Stimulated activated CD8-positive, alpha-beta memory T cell treated with anti-CD3 and anti-CD28 coated beads, Interleukin-4, amount 100 ng/mL, for 1 hour (primary cell): ENCODE results near the gene PNN.
"Not testable (repeated sequence)": the region's sequence is repeated elsewhere in the genome, so short reads cannot be mapped to it uniquely, and the experiment has no call there.

Source experiments
- DNase-seq, 2 donors: peaks; one replicate each; pipeline ENCODE4 v3.0.0-alpha.2; 2020; ENCODE audit warnings: low read depth in 2 of 2, low spot score in 1 of 2

The PNN gene

GRCh38 chr14:39180553-39180952 is 5.5 kb downstream of the PNN start:
- no peak for DNase-seq

- no peak for DNase-seq
These were observed 6.1 kb downstream of the PNN start for GRCh38 chr14:39181026-39181692.

GRCh38 chr14:39181693-39182047 is 6.6 kb downstream of the PNN start:
- DNase-seq, result no peak

- no peak for DNase-seq
These were observed 8.0 kb downstream of the PNN start for GRCh38 chr14:39182770-39183684.

- not testable (repeated sequence) for DNase-seq
These were observed 8.6 kb downstream of the PNN start for GRCh38 chr14:39183685-39184003.

- DNase-seq, result no peak
These were observed 9.7 kb downstream of the PNN start for GRCh38 chr14:39184628-39185255.

GRCh38 chr14:39185256-39186049 is 10.4 kb downstream of the PNN start:
- DNase-seq, result no peak

GRCh38 chr14:39186941-39187525 is 12.0 kb downstream of the PNN start:
- DNase-seq, result no peak

- DNase-seq, result no peak
These were observed 28.9 kb downstream of the PNN start for GRCh38 chr14:39203659-39204606.

- DNase-seq, result not testable (repeated sequence)
These were observed 32.4 kb downstream of the PNN start for GRCh38 chr14:39207430-39207829.

GRCh38 chr14:39211109-39211741 is 36.2 kb downstream of the PNN start:
- DNase-seq, result no peak

- DNase-seq, result no peak
These were observed 37.0 kb downstream of the PNN start for GRCh38 chr14:39212034-39212433.

GRCh38 chr14:39212693-39213092 is 37.6 kb downstream of the PNN start:
- DNase-seq, result no peak

- no peak for DNase-seq
These were observed 42.3 kb downstream of the PNN start for GRCh38 chr14:39217214-39217879.

- no peak for DNase-seq
These were observed 43.2 kb downstream of the PNN start for GRCh38 chr14:39218171-39218769.

- DNase-seq, result no peak
These were observed 44.0 kb downstream of the PNN start for GRCh38 chr14:39219075-39219499.

GRCh38 chr14:39220473-39220872 is 45.4 kb downstream of the PNN start:
- DNase-seq, result not testable (repeated sequence)

GRCh38 chr14:39228044-39228443 is 53.0 kb downstream of the PNN start:
- DNase-seq, result no peak
